Body of pancreas (tissue), 4 donors: ENCODE data around the gene DDIAS.

Experiments
- CTCF ChIP-seq, 7 experiments: fragments of 450-650 bp in 4 of 7; fragments of 200-600 bp in 3 of 7; sonication (generic) in 3 of 7; IDR thresholded peaks; one replicate each; pipeline ENCODE4 v1.5.1; 2016 to 2019; ENCODE audit warnings: antibody characterized with exemption in 7 of 7
- POLR2A ChIP-seq, 3 donors: fragments of 450-650 bp; IDR thresholded peaks; one replicate each; pipeline ENCODE4 v1.6.1; 2016; ENCODE audit warnings: antibody characterized with exemption in 3 of 3, mild to moderate bottlenecking in 2 of 3

- TF ChIP-seq CTCF (IDR thresholded peaks at IDR 0.05) (no peak), POLR2A (IDR thresholded peaks at IDR 0.05) (no peak)
Measured at GRCh38 chr11:82890936-82891335, 10.6 kb upstream of the DDIAS start.
